KOPT-K1 (cell line): ENCODE results near the gene IL31RA.
A peak's percentile ranks its signal among the peaks of the same experiment; 100 is the strongest.

Experiments
- H3K27ac ChIP-seq: fragments of 200-600 bp; sonication (generic); 2 replicates; pipeline ENCODE4 v1.5.1; 2016; ENCODE audit warnings: antibody characterized with exemption, mild to moderate bottlenecking, low read depth, low read length; ENCODE audit not compliant: poor library complexity, severe bottlenecking
- H3K36me3 ChIP-seq: fragments of 200-600 bp; sonication (generic); 2 replicates; pipeline ENCODE4 v1.5.1; 2017; ENCODE audit warnings: antibody characterized with exemption, mild to moderate bottlenecking, low read length, moderate library complexity; ENCODE audit not compliant: insufficient read depth
- H3K9me3 ChIP-seq: fragments of 200-600 bp; sonication (generic); 2 replicates; pipeline ENCODE4 v1.5.1; 2017; ENCODE audit warnings: antibody characterized with exemption, low read length, mild to moderate bottlenecking; ENCODE audit not compliant: insufficient read depth, poor library complexity, severe bottlenecking

The IL31RA gene

GRCh38 chr5:55921617-55922016, 70.5 kb downstream of the IL31RA start:
- Histone ChIP-seq H3K36me3 (no peaks in the 10 kb centered on the region), H3K27ac (no peak overlapping the region), H3K9me3 (no peaks in the 10 kb centered on the region)

GRCh38 chr5:55923177-55923771, 72.1 kb downstream of the IL31RA start:
- Histone ChIP-seq H3K9me3 (no peaks in the 10 kb centered on the region), H3K27ac (peak overlapping the region; percentile 44), H3K36me3 (no peaks in the 10 kb centered on the region)

GRCh38 chr5:55923865-55924500, 72.8 kb downstream of the IL31RA start:
- H3K27ac ChIP-seq: no peak overlapping the region
- no peaks in the 10 kb centered on the region for H3K36me3 ChIP-seq
- no peaks in the 10 kb centered on the region for H3K9me3 ChIP-seq

- Histone ChIP-seq H3K9me3 (no peaks in the 10 kb centered on the region), H3K36me3 (no peaks in the 10 kb centered on the region), H3K27ac (no peak overlapping the region)
These were observed 73.6 kb downstream of the IL31RA start for GRCh38 chr5:55924744-55925143.

- H3K36me3 ChIP-seq: no peaks in the 10 kb centered on the region
- H3K27ac ChIP-seq: no peak overlapping the region
- H3K9me3 ChIP-seq: no peaks in the 10 kb centered on the region
These were observed 74.0 kb downstream of the IL31RA start for GRCh38 chr5:55925181-55925580.

GRCh38 chr5:55925712-55926111, 74.6 kb downstream of the IL31RA start:
- Histone ChIP-seq H3K27ac (no peak overlapping the region), H3K36me3 (no peaks in the 10 kb centered on the region), H3K9me3 (no peaks in the 10 kb centered on the region)

GRCh38 chr5:55926476-55926875, 75.3 kb downstream of the IL31RA start:
- Histone ChIP-seq H3K36me3 (no peaks in the 10 kb centered on the region), H3K27ac (no peak overlapping the region), H3K9me3 (no peaks in the 10 kb centered on the region)

GRCh38 chr5:55927861-55928655, 76.9 kb downstream of the IL31RA start:
- Histone ChIP-seq H3K9me3 (no peaks in the 10 kb centered on the region), H3K27ac (no peak overlapping the region)

GRCh38 chr5:55929020-55929799, 78.1 kb downstream of the IL31RA start:
- Histone ChIP-seq H3K9me3 (no peaks in the 10 kb centered on the region), H3K36me3 (no peaks in the 10 kb centered on the region), H3K27ac (no peak overlapping the region)

More at GRCh38 chr5:55927861-55928655, 76.9 kb downstream of the IL31RA start:
- H3K36me3 ChIP-seq: no peaks in the 10 kb centered on the region

GRCh38 chr5:55932700-55933099, 81.5 kb downstream of the IL31RA start:
- H3K27ac ChIP-seq: no peak overlapping the region
- no peaks in the 10 kb centered on the region for H3K36me3 ChIP-seq
- H3K9me3 ChIP-seq: no peaks in the 10 kb centered on the region

- no peaks in the 10 kb centered on the region for H3K36me3 ChIP-seq
- no peak overlapping the region for H3K27ac ChIP-seq
- H3K9me3 ChIP-seq: no peaks in the 10 kb centered on the region
These were observed 82.4 kb downstream of the IL31RA start for GRCh38 chr5:55933377-55934114.

GRCh38 chr5:55934115-55934613, 83.0 kb downstream of the IL31RA start:
- H3K36me3 ChIP-seq: no peaks in the 10 kb centered on the region
- no peak overlapping the region for H3K27ac ChIP-seq
- no peaks in the 10 kb centered on the region for H3K9me3 ChIP-seq

- Histone ChIP-seq H3K27ac (no peak overlapping the region), H3K9me3 (no peaks in the 10 kb centered on the region), H3K36me3 (no peaks in the 10 kb centered on the region)
These were observed 83.6 kb downstream of the IL31RA start for GRCh38 chr5:55934720-55935119.

- no peak overlapping the region for H3K27ac ChIP-seq
- H3K9me3 ChIP-seq: no peaks in the 10 kb centered on the region
- no peaks in the 10 kb centered on the region for H3K36me3 ChIP-seq
These were observed 84.2 kb downstream of the IL31RA start for GRCh38 chr5:55935371-55935770.
